ENCODE results near the gene ILDR1. TPM values are rescaled to one million over a fixed set of nuclear protein-coding genes. Genes with fewer than 3 reads are reported as not detected.
A peak's percentile ranks its signal among the peaks of the same experiment; 100 is the strongest.

ILDR1 gene
- total and polyA plus RNA-seq, 10 of the 15 experiments (the other 5 are each of a cell fraction or from before 2014, with no cell fraction given) = 1.3 to 12.0 (median 7.0) TPM

GRCh38 chr3:121989943-121990342 lies 32.1 kb downstream of the ILDR1 start:
- Histone ChIP-seq H3K9ac (ENCODE audit: control insufficient read depth, insufficient read depth, low read length) (no peak overlapping the region), H3K4me1 (ENCODE audit: control insufficient read depth, insufficient read depth, low read length) (peaks cover 24% of the 10 kb centered on the region), H3K27ac (ENCODE audit: control insufficient read depth, insufficient read depth) (no peak overlapping the region), H3K4me3 (no peak overlapping the region), H3K27me3 (replicated peaks in 1 of 2; ENCODE audit: control insufficient read depth in 2 of 2, insufficient read depth in 2 of 2, low read length in 1 of 2) (no peaks in the 10 kb centered on the region), H4K20me1 (ENCODE audit: control insufficient read depth, insufficient read depth) (no peaks in the 10 kb centered on the region; the same call in 1 of the 2 replicates), H3K79me2 (ENCODE audit: control insufficient read depth, insufficient read depth, low read length) (no peaks in the 10 kb centered on the region), H3K9me3 (replicated peaks; ENCODE audit: control insufficient read depth, insufficient read depth, low read length) (no peaks in the 10 kb centered on the region; the same call in 2 of the 3 replicates), H2AFZ (ENCODE audit: control insufficient read depth, low read depth, low read length) (no peak overlapping the region), H3K36me3 (ENCODE audit: control insufficient read depth in 2 of 2, insufficient read depth in 2 of 2, low read length in 1 of 2) (peaks cover 13 to 21% of the 10 kb centered on the region in 2 experiments), H3K4me2 (ENCODE audit: control insufficient read depth, insufficient read depth) (no peak overlapping the region)
- RAD21 ChIA-PET (ENCODE audit: unreplicated experiment) = interaction anchor here (0.7 to 1.9 kb wide), 10 partner anchors 10 to 443 kb away, joined by 3 to 5 read pairs (median 4); no protein-coding TSS in a partner anchor
- ATAC-seq (no peak), FAIRE-seq (no peak), DNase-seq (ENCODE audit: low read depth, low spot score) (no peak)
- no TSS peak for BruUV-seq (replicated peaks)
- CTCF ChIA-PET = interaction anchor here (0.8 to 2.8 kb wide), 11 partner anchors 12 to 246 kb away, joined by 3 to 8 read pairs (median 4); no protein-coding TSS in a partner anchor
- POLR2A ChIA-PET = interaction anchor here (0.6 to 1.7 kb wide), 2 partner anchors 8 to 9 kb away, joined by 3 to 5 read pairs; no protein-coding TSS in a partner anchor
- in situ Hi-C loops (cut with MboI) = no loop called here
- SMC1A ChIA-PET (ENCODE audit: uncharacterized antibody, unreplicated experiment) = interaction anchor here (0.6 to 28.1 kb wide), 20 partner anchors 8 to 1314 kb away, joined by 3 to 882 read pairs (median 4); partner anchors contain the start of genes ILDR1 and POLQ
- intact Hi-C loops (cut with micrococcal nuclease; ENCODE audit: unreplicated experiment) = loop anchor here (10.0 kb wide), 1 partner anchor 325 kb away; the partner anchor contains the start of gene HCLS1
- peak; percentile 52 for TF ChIP-seq RAD21 (IDR thresholded peaks at IDR 0.05; ENCODE audit: insufficient read depth, low read depth, low read length)
- no peak for TF ChIP-seq SUPT20H (IDR thresholded peaks at IDR 0.05; ENCODE audit: borderline replicate concordance, control insufficient read depth, low read depth, low read length)
- TF ChIP-seq SP1 (IDR thresholded peaks at IDR 0.05; ENCODE audit: low read depth, low read length) = no peak
- no peak for TF ChIP-seq ZNF384 (IDR thresholded peaks at IDR 0.05; ENCODE audit: borderline replicate concordance, low read depth, low read length)
- TF ChIP-seq CHD1 (IDR thresholded peaks at IDR 0.05; ENCODE audit: low read depth, low read length) = no peak
- no peak for TF ChIP-seq ZNF24 (IDR thresholded peaks at IDR 0.05)
- no peak for TF ChIP-seq EED (IDR thresholded peaks at IDR 0.05; ENCODE audit: low read depth)
- TF ChIP-seq CTCF (IDR thresholded peaks at IDR 0.05 in 2 of 3, conservative IDR thresholded peaks at IDR 0.05 in 1 of 3; ENCODE audit: control insufficient read depth in 2 of 3, extremely low read depth in 1 of 3, insufficient read depth in 1 of 3, low read depth in 3 of 3, low read length in 3 of 3) = peak in 2 of 3 experiments; percentile 12 to 21; a peak in 3 of 6 replicates
- no peak for TF ChIP-seq ZNF217 (IDR thresholded peaks at IDR 0.05)
- no peak for TF ChIP-seq SMAD1 (IDR thresholded peaks at IDR 0.05; ENCODE audit: low read depth, partially characterized antibody)
- no peak for TF ChIP-seq MYB (IDR thresholded peaks at IDR 0.05; ENCODE audit: borderline replicate concordance, low read depth, low read length)
- TF ChIP-seq SMC3 (IDR thresholded peaks at IDR 0.05; ENCODE audit: borderline replicate concordance, low read length) = no peak
- no peak for TF ChIP-seq NRF1 (conservative IDR thresholded peaks at IDR 0.05; ENCODE audit: low read depth, low read length)
